ENCODE measurements around the gene MSTO1. TPM values are rescaled to one million over a fixed set of nuclear protein-coding genes. Genes with fewer than 3 reads are reported as not detected.

The MSTO1 gene
- total and polyA plus RNA-seq, 2 of the 4 experiments (the other 2 are of a cell fraction): 21.7 to 38.3 TPM

- Histone ChIP-seq H4K5ac (ENCODE audit: low read depth, low read length) (no peak overlapping the region), H2BK120ac (ENCODE audit: low read depth, low read length) (no peak overlapping the region), H3K9ac (ENCODE audit: low read depth, low read length) (no peak overlapping the region), H3K18ac (ENCODE audit: low read depth, low read length) (no peak overlapping the region), H2AFZ (replicated peaks; ENCODE audit: low read length, poor library complexity) (no peak overlapping the region), H2BK20ac (ENCODE audit: low read depth, low read length) (no peak overlapping the region), H3K27me3 (ENCODE audit: control insufficient read depth, insufficient read depth, low read length) (no peaks in the 10 kb centered on the region), H3K27ac (ENCODE audit: insufficient read depth, low read length) (no peak overlapping the region), H3K4me1 (ENCODE audit: control insufficient read depth, insufficient read depth, low read length) (no peaks in the 10 kb centered on the region), H2BK5ac (ENCODE audit: low read depth, low read length, poor library complexity, severe bottlenecking) (no peak overlapping the region), H3K9me3 (ENCODE audit: control insufficient read depth, insufficient read depth, low read length) (no peaks in the 10 kb centered on the region), H4K91ac (ENCODE audit: insufficient read depth, low read depth, low read length) (no peak overlapping the region), H3K56ac (ENCODE audit: extremely low read depth, insufficient read depth, low read length) (no peak overlapping the region), H3K9me1 (ENCODE audit: insufficient read depth, low read length) (peaks cover 7% of the 10 kb centered on the region; the same call in 1 of the 2 replicates), H3K23ac (ENCODE audit: low read depth, low read length) (no peak overlapping the region), H3K14ac (replicated peaks; ENCODE audit: low read depth, low read length) (no peak overlapping the region), H3K4ac (ENCODE audit: low read depth, low read length) (no peak overlapping the region), H3K79me1 (ENCODE audit: low read depth in 1 of 2, low read length in 2 of 2) (peaks cover 25 to 50% of the 10 kb centered on the region in 2 experiments; a peak in 3 of 4 replicates), H4K20me1 (ENCODE audit: insufficient read depth, low read length) (peaks cover 11% of the 10 kb centered on the region; the same call in 1 of the 2 replicates), H3K4me3 (ENCODE audit: insufficient read depth, low read depth, low read length) (no peak overlapping the region), H3K36me3 (ENCODE audit: control insufficient read depth, insufficient read depth, low read length) (peaks cover 4% of the 10 kb centered on the region; the same call in 1 of the 2 replicates), H3K4me2 (ENCODE audit: low read depth, low read length) (no peak overlapping the region), H2BK15ac (ENCODE audit: low read depth, low read length) (no peak overlapping the region), H2AK5ac (ENCODE audit: low read depth, low read length) (no peak overlapping the region), H4K8ac (ENCODE audit: low read depth in 2 of 2, low read length in 2 of 2) (no peak overlapping the region), H2AK9ac (replicated peaks; ENCODE audit: low read depth, low read length, poor library complexity) (no peak overlapping the region)
- DNase-seq (peak; percentile 91), ATAC-seq (ENCODE audit: low read depth) (peak; percentile 53)
- BruUV-seq (replicated peaks): no TSS peak
- TF ChIP-seq ELK1 (IDR thresholded peaks at IDR 0.05; ENCODE audit: borderline replicate concordance, low read depth, low read length) (no peak), RFX5 (IDR thresholded peaks at IDR 0.05; ENCODE audit: low read depth, low read length) (no peak), USF2 (IDR thresholded peaks at IDR 0.05; ENCODE audit: low read depth, low read length) (no peak), MAZ (IDR thresholded peaks at IDR 0.05; ENCODE audit: borderline replicate concordance, low read depth, low read length) (no peak), CTCF (conservative IDR thresholded peaks at IDR 0.05; ENCODE audit: low read depth, low read length) (no peak), POLR2A (IDR thresholded peaks at IDR 0.05; ENCODE audit: low read depth, low read length) (no peak), SMC3 (IDR thresholded peaks at IDR 0.05; ENCODE audit: low read depth, low read length) (no peak), CEBPB (IDR thresholded peaks at IDR 0.05; ENCODE audit: low read depth, low read length) (peak; percentile 66), MAFK (IDR thresholded peaks at IDR 0.05; ENCODE audit: low read depth, low read length) (peak; percentile 45; the same call in 1 of the 2 replicates), NFE2L2 (IDR thresholded peaks at IDR 0.05; ENCODE audit: low read depth, low read length) (peak; percentile 90), MXI1 (IDR thresholded peaks at IDR 0.05; ENCODE audit: borderline replicate concordance, low read depth, low read length) (no peak), FOS (IDR thresholded peaks at IDR 0.05; ENCODE audit: low read depth, low read length) (peak; percentile 44; the same call in 1 of the 2 replicates), BHLHE40 (IDR thresholded peaks at IDR 0.05; ENCODE audit: low read depth, low read length) (0 out of 2 replicates have a peak, but pooled peaks have one; percentile 38), RAD21 (IDR thresholded peaks at IDR 0.05; ENCODE audit: low read length) (no peak), RCOR1 (IDR thresholded peaks at IDR 0.05; ENCODE audit: insufficient replicate concordance, low read length) (no peak), CHD1 (IDR thresholded peaks at IDR 0.05; ENCODE audit: low read depth, low read length) (no peak)
- CTCF ChIA-PET: no interaction called here
- in situ Hi-C loops (cut with MboI; ENCODE audit: low sequenced_read_pairs): no loop called here
- dilution Hi-C loops (cut with HindIII; ENCODE audit: low sequenced_read_pairs, unreplicated experiment): no loop called here
- POLR2A ChIA-PET (ENCODE audit: unreplicated experiment): no interaction called here
- no CpG with 5 or more reads among the region's 6 CpGs for WGBS, 2 experiments (ENCODE audit: extremely low coverage in 2 of 2, insufficient read length in 1 of 2)
- intact Hi-C loops (cut with micrococcal nuclease): loop anchor here (10.0 kb wide), 1 partner anchor 175 kb away; no protein-coding TSS in a partner anchor
Measured at GRCh38 chr1:155569988-155570592, 39.9 kb upstream of the MSTO1 start.

Measured in IMR-90 (cell line).